IgD-negative memory B cell (primary cell): ENCODE data around the gene RPL14. TPM values are rescaled to one million over a fixed set of nuclear protein-coding genes. Genes with fewer than 3 reads are reported as not detected.
A peak's percentile ranks its signal among the peaks of the same experiment; 100 is the strongest.

Experiments used
- H3K27ac Mint-ChIP-seq, 3 donors: one replicate each; pipeline ENCODE4 v1.8.0; 2020 to 2022; ENCODE audit warnings: mild to moderate bottlenecking in 3 of 3, mixed read lengths in 3 of 3, moderate library complexity in 1 of 3
- H3K27me3 Mint-ChIP-seq: one replicate; pipeline ENCODE4 v1.8.0; 2021; ENCODE audit warnings: mixed read lengths
- H3K36me3 Mint-ChIP-seq: one replicate; pipeline ENCODE4 v1.8.0; 2020; ENCODE audit warnings: mild to moderate bottlenecking, mixed read lengths
- H3K4me1 Mint-ChIP-seq, 3 donors: one replicate each; pipeline ENCODE4 v1.8.0; 2020 to 2022; ENCODE audit warnings: mixed read lengths in 3 of 3, mild to moderate bottlenecking in 1 of 3
- H3K4me3 Mint-ChIP-seq, 4 donors: one replicate each; pipeline ENCODE4 v1.8.0; 2020 to 2022; ENCODE audit warnings: mild to moderate bottlenecking in 4 of 4, mixed read lengths in 4 of 4, moderate library complexity in 3 of 4
- H3K9me3 Mint-ChIP-seq, 3 donors: one replicate each; pipeline ENCODE4 v1.8.0; 2020 to 2021; ENCODE audit warnings: mixed read lengths in 3 of 3, mild to moderate bottlenecking in 1 of 3
- polyA plus RNA-seq: library from polyadenylated mRNA; unstranded; fragments of 300-500 nt; fragmentation: Illumina TruSeq; gene quantifications from one replicate; pipeline ENCODE4 v1.2.3, GENCODE V29; 2021

Gene RPL14
- polyA plus RNA-seq, 1 donor from 2014 or later, result 1,483 TPM

DNA sequence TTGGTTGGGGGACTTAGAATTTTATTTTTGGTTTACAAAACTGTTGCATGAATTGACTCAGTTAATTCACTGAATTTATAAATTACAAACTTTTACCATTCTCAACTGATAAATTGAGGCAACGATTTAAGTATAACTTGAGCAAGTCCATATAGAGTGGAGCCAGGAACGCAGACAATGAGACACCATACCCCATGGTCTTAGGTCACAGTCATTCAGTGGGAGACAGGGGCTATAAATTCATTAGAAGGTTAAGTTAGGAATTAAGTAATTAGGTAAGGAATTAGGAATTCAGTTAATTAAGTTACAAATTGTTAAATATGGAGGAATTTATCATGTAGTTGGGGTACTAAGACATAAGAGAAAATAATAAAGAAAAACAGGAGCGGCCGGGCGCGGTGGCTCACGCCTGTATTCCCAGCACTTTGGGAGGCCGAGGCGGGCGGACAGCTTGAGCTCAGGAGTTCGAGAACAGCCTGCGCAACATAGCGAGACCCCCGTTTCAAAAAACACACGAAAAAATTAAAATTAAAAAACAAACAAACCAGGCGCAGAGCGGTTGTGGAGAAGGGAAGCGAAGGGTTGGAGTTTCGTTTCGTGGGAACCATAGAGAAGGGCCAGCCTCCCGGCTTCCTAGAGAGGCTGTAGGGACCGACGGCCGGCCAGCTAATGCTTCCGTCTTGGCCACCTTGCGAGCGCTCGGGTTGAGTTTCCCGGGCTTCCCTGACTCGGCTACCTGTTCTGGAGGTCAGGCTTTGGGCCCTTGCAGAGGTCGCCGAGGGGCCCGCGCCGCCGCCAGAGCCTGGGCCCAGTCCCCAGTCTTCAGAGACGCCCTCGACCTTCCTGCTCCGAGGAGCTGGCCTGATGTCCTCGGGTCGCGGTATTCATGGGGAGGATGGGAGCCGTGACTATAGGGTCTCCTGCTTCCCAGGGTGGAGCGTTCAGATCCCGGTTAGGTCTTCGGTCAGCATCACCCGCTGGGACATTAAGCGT, 19.6 kb downstream of the RPL14 start, which contains the start of gene ZNF619:
Gene ZNF619, plus strand, starts transcription at position 645 of the 993 bp plus-strand sequence. CDS start 858 bp downstream, outside the sequence.
- peak within 1 kb of the TSS; percentile 91 to 99 (median 96) for H3K4me3 Mint-ChIP-seq
- no peaks in the 10 kb centered on the region for H3K9me3 Mint-ChIP-seq
- H3K27me3 Mint-ChIP-seq, result peaks cover 3% of the 10 kb centered on the region
- peaks cover 6% of the 10 kb centered on the region for H3K36me3 Mint-ChIP-seq
- peaks cover 11 to 24% (median 22%) of the 10 kb centered on the region in 3 donors for H3K4me1 Mint-ChIP-seq
- H3K27ac Mint-ChIP-seq, result peak within 1 kb of the TSS; percentile 71 to 97 (median 97)

GRCh38 chr3:40477666-40478065, 20.5 kb downstream of the RPL14 start:
- Mint-ChIP-seq H3K9me3 (no peaks in the 10 kb centered on the region), H3K4me3 (peak overlapping the region; percentile 91 to 99 (median 96)), H3K27ac (peak overlapping the region; percentile 71 to 97 (median 80)), H3K36me3 (peaks cover 11% of the 10 kb centered on the region), H3K27me3 (peaks cover 3% of the 10 kb centered on the region), H3K4me1 (peaks cover 14 to 30% (median 25%) of the 10 kb centered on the region in 3 donors)

DNA sequence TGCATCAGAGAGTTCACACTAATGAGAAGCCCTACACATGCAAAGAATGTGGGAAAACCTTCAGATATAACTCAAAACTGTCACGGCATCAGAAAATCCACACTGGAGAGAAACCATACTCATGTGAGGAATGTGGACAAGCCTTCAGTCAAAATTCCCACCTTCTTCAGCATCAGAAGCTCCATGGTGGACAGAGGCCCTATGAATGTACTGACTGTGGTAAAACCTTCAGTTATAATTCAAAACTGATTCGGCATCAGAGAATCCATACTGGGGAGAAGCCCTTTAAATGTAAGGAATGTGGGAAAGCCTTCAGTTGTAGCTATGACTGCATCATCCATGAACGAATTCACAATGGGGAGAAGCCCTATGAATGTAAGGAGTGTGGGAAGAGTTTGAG, 30.0 kb downstream of the RPL14 start:
- no peaks in the 10 kb centered on the region for H3K27me3 Mint-ChIP-seq
- H3K9me3 Mint-ChIP-seq, result peaks cover 11 to 18% (median 16%) of the 10 kb centered on the region in 3 donors
- H3K36me3 Mint-ChIP-seq, result peaks cover 26% of the 10 kb centered on the region
- H3K27ac Mint-ChIP-seq, result no peak overlapping the region
- H3K4me3 Mint-ChIP-seq, result no peak overlapping the region
- peaks cover 3 to 6% (median 4%) of the 10 kb centered on the region in 3 donors for H3K4me1 Mint-ChIP-seq

GRCh38 chr3:40490916-40491315, 33.8 kb downstream of the RPL14 start:
- no peak overlapping the region for H3K4me3 Mint-ChIP-seq
- H3K36me3 Mint-ChIP-seq, result peaks cover 19% of the 10 kb centered on the region
- no peak overlapping the region for H3K27ac Mint-ChIP-seq
- H3K9me3 Mint-ChIP-seq, result peaks cover 8 to 18% (median 14%) of the 10 kb centered on the region in 3 donors
- no peaks in the 10 kb centered on the region for H3K27me3 Mint-ChIP-seq
- H3K4me1 Mint-ChIP-seq, result no peaks in the 10 kb centered on the region

- Mint-ChIP-seq H3K36me3 (peaks cover 2% of the 10 kb centered on the region), H3K27me3 (no peaks in the 10 kb centered on the region), H3K4me3 (no peak overlapping the region), H3K27ac (no peak overlapping the region), H3K4me1 (no peaks in the 10 kb centered on the region), H3K9me3 (no peaks in the 10 kb centered on the region)
These were observed 37.6 kb downstream of the RPL14 start for GRCh38 chr3:40494698-40495097.

DNA sequence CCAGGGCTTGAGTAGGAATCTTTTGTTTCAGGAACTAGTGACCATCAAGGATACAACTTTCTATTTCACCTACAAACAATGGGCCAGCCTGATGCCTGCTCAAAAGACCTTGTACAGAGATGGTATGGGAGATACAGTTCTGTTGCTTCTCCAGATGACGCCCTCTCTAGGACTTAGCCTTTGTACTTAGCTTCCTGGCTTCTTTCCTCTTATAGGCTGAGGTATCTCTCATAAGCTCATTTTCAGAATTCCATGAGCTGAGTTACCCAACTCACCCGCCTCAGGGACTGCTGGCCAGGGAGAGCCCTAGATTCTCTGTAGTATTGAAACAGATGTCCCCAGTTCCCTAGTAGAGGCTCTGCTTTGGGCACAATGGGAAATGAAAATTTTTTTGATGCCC, 40.1 kb downstream of the RPL14 start:
- Mint-ChIP-seq H3K9me3 (no peaks in the 10 kb centered on the region), H3K27ac (no peak overlapping the region), H3K27me3 (no peaks in the 10 kb centered on the region), H3K4me3 (no peak overlapping the region), H3K4me1 (no peaks in the 10 kb centered on the region), H3K36me3 (peaks cover 3% of the 10 kb centered on the region)

DNA sequence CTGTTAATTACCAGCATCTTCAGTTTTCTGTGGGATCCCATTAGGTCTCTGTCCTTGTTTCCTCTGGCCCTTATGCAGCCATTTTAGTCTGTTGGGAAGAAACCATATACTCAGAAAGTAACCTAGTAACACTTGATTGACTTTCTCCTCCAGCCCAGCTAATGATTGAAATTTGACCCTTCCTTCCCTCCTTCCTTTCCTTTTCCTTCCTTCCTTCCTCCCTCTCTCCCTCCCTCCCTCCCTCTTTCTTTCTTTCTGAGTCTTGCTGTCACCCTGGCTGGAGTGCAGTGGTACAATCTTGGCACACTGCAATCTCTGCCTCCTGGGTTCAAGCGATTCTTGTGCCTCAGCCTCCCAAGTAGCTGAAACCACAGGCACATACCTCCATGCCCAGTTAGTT, 42.8 kb downstream of the RPL14 start:
- H3K4me3 Mint-ChIP-seq, result no peak overlapping the region
- peaks cover 3% of the 10 kb centered on the region for H3K36me3 Mint-ChIP-seq
- H3K27me3 Mint-ChIP-seq, result no peaks in the 10 kb centered on the region
- H3K27ac Mint-ChIP-seq, result no peak overlapping the region
- H3K4me1 Mint-ChIP-seq, result no peaks in the 10 kb centered on the region
- no peaks in the 10 kb centered on the region for H3K9me3 Mint-ChIP-seq

- H3K27ac Mint-ChIP-seq, result no peak overlapping the region
- peaks cover 3% of the 10 kb centered on the region for H3K36me3 Mint-ChIP-seq
- peaks cover 6 to 11% (median 7%) of the 10 kb centered on the region in 3 donors for H3K4me1 Mint-ChIP-seq
- no peaks in the 10 kb centered on the region for H3K9me3 Mint-ChIP-seq
- H3K4me3 Mint-ChIP-seq, result no peak overlapping the region
- no peaks in the 10 kb centered on the region for H3K27me3 Mint-ChIP-seq
These were observed 44.9 kb downstream of the RPL14 start for GRCh38 chr3:40502034-40502433.

DNA sequence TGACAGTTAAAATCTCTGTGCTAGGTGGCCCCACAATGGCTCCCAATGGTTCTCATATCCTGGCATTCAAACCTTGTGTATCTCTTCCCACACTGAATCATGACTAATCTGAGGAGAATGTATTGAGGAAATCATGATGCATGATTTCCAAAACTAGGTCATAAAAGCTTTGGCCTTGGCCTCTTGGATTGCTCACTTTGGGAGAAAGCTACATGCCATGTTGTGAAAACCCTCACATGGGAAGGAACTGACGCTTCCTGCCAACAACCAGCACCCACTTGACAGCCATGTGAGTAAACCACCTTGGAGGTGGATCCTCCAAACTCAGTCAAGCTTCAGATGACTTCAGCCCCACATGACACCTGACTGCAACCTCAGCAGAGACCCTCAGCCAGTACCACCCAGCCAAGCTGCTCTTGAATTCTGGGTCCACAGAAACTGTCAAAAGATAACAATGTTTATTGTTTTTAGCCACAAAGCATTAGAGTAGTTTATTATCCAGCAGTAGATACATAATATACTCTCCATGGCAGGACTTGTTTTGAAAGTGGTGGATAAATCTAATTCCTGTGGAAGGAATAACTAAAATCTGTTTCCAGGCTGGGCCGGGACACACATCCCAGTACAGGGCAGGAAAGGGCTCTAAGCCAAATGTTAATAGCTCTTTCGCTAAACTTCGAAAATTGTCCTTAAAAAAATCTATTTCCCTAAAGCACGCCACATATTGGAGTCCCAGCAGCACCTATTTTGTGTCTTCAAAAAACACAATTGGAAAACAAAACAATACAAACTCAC, 47.7 kb downstream of the RPL14 start:
- H3K27ac Mint-ChIP-seq, result no peak overlapping the region
- no peaks in the 10 kb centered on the region for H3K9me3 Mint-ChIP-seq
- peak overlapping the region; percentile 94 to 99 (median 97) for H3K4me3 Mint-ChIP-seq
- peaks cover 6 to 11% (median 8%) of the 10 kb centered on the region in 3 donors for H3K4me1 Mint-ChIP-seq
- no peaks in the 10 kb centered on the region for H3K27me3 Mint-ChIP-seq
- H3K36me3 Mint-ChIP-seq, result no peaks in the 10 kb centered on the region

- H3K27ac Mint-ChIP-seq, result peak within 1 kb of the TSS in 2 of 3 donors; percentile 88 to 98
- peaks cover 6 to 11% (median 8%) of the 10 kb centered on the region in 3 donors for H3K4me1 Mint-ChIP-seq
- H3K36me3 Mint-ChIP-seq, result peaks cover 4% of the 10 kb centered on the region
- no peaks in the 10 kb centered on the region for H3K9me3 Mint-ChIP-seq
- no peaks in the 10 kb centered on the region for H3K27me3 Mint-ChIP-seq
- peak within 1 kb of the TSS; percentile 94 to 99 (median 97) for H3K4me3 Mint-ChIP-seq
These were observed 48.7 kb downstream of the RPL14 start, which contains the start of gene ZNF620 for GRCh38 chr3:40505599-40506462. ZNF620 (plus strand) TSS chr3:40506039; CDS start chr3:40506353, 314 bp downstream.

- Mint-ChIP-seq H3K4me3 (no peak overlapping the region), H3K9me3 (no peaks in the 10 kb centered on the region), H3K27me3 (no peaks in the 10 kb centered on the region), H3K36me3 (peaks cover 9% of the 10 kb centered on the region), H3K27ac (no peak overlapping the region), H3K4me1 (peaks cover 5 to 7% (median 6%) of the 10 kb centered on the region in 3 donors)
These were observed 54.0 kb downstream of the RPL14 start for GRCh38 chr3:40511031-40511718.

DNA sequence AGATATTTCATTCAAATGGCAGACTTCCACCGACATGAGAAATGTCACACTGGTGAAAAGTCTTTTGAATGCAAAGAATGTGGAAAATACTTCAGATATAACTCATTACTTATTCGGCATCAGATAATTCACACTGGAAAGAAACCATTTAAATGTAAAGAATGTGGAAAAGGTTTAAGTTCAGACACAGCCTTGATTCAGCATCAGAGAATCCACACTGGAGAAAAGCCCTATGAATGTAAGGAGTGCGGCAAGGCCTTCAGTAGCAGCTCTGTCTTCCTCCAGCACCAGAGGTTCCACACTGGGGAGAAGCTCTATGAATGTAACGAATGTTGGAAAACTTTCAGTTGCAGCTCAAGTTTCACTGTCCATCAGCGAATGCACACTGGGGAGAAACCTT, 59.1 kb downstream of the RPL14 start:
- Mint-ChIP-seq H3K27me3 (no peaks in the 10 kb centered on the region), H3K4me3 (no peak overlapping the region), H3K9me3 (no peaks in the 10 kb centered on the region), H3K27ac (no peak overlapping the region), H3K36me3 (peaks cover 7% of the 10 kb centered on the region), H3K4me1 (no peaks in the 10 kb centered on the region)

GRCh38 chr3:40518067-40518466, 60.9 kb downstream of the RPL14 start:
- no peaks in the 10 kb centered on the region for H3K9me3 Mint-ChIP-seq
- peak overlapping the region in 1 of 3 donors; percentile 28 for H3K27ac Mint-ChIP-seq
- H3K36me3 Mint-ChIP-seq, result peaks cover 7% of the 10 kb centered on the region
- no peaks in the 10 kb centered on the region for H3K27me3 Mint-ChIP-seq
- peaks cover 0 to 1% (median 0%) of the 10 kb centered on the region in 3 donors for H3K4me1 Mint-ChIP-seq
- no peak overlapping the region for H3K4me3 Mint-ChIP-seq
